Endometrium (tissue), 2 donors: Measurements from ENCODE around the gene TMEM165.

ENCODE experiments used
- FAIRE-seq: peaks from 2 replicates; lab custom pipeline; 2012; peaks lifted over from hg19 to GRCh38; lab: Jason Lieb, UNC
- donor health status: control.
- donor health status: control.

Gene TMEM165

DNA sequence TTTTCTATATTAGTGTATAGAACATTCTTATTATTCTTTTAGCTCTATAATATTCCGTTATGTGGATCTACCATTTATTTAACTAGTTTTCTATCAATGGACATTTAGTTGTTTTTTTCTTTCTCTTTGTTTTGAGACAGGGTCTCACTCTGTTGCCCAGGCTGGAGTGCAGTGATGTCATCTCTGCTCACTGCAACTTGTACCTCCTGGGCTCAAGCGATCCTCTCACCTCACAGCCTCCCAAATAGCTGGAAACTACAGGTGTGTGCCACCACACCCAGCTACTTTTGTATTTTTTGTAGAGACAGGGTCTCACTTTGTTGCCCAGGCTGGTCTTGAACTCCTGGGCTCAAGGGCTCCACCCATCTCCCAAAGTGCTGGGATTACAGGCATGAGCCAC is 10.8 kb downstream of the TMEM165 start:
- no peak for FAIRE-seq

DNA sequence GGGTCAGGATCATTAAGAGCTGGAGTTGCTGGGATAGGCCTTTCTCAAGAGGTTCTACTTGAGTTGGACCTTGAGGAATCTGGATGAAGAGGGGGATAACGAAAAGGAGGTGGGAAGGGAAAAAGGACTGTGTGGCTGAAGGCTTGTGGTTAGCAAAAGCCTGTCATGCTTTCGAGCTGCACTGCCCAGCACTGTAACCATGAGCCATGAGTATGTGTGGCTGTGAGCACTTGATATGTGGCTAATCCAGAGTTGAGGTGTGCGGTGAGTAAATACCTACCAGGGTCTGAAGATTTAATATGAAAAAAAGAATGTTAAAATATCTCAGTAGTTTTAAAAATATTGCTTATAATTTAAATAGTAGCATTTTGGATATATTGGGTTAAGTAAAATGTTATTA is 11.4 kb downstream of the TMEM165 start:
- FAIRE-seq = no peak

DNA sequence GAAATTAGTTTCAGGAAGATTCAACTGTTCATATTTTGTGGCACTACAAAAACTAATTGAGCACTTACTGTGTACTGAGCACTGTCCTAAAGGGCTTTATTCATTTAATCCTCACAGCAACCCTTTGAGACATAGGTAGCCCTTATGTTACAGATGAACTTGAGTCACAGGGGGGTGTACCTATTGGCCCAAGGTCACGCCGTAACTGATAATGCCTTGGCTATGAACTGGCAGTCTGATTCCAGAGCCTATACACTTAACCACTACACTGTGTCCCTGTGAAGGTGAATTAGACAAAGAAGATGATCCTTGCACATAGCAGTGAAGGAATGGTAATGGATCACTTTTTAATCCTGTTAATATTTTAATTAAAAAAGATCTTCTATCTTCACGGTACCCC is 12.0 kb downstream of the TMEM165 start:
- no peak for FAIRE-seq

DNA sequence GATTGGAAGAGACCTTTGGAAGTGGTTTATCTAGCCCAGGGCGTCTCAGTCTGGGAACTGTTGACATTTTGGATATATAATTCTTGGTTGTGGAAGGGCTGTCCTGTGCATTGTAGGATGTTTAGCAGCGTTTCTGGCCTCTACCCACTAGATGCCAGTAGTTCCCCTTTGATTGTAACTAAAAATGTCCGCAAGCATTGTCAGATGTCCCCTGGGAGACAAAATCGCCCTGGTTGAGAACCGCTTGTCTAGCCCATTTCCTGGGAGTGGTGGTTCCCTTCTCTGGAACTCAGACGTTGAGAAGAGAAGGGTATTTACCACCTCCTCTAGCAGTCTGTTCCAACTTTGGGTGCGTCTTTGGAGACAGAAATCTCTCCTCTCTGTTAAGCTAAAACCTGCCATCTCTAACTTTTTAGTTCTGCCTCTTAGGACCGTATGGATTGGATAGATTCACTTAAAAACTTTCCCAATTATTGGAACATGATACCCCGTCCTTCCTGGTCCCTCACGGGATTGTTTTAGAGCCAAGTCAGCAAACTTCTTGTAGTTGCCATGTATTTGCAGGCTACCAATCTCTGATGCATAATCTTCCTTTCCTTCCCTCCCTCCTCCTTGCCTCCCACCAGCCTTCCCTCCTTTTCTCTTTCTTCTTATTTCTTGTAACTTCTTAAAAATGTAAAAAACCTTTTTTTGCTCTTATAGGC is 13.9 kb downstream of the TMEM165 start:
- no peak for FAIRE-seq

DNA sequence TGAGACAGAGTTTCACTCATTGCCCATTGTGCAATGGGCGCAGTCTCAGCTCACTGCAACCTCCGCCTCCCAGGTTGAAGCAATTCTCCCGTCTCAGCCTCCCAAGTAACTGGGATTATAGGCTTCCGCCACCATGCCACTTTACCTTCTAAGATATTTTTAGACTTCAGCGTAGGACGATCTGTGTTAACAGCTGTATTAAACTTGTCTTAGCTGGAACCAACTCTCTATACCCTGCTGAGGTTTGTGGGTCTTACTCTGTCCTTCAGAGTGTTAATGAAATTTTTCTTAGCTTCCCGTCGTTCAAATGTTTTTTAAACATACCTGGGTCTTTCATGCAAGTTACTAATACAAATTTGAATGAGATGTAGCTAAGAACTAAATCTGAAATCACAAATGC is 14.7 kb downstream of the TMEM165 start:
- FAIRE-seq = no peak

DNA sequence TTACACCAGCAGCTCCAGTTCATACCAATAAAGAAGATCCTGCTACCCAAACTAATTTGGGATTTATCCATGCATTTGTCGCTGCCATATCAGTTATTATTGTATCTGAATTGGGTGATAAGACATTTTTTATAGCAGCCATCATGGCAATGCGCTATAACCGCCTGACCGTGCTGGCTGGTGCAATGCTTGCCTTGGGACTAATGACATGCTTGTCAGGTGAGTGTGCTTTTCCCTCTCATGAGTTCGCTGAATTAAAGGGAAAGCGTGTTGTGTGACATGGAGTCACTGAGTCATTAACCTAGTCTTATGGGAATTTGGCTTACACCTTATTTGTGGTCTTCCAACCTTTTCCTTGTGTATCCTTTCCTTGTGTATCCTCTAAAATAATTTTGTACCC is 15.9 kb downstream of the TMEM165 start:
- no peak for FAIRE-seq

DNA sequence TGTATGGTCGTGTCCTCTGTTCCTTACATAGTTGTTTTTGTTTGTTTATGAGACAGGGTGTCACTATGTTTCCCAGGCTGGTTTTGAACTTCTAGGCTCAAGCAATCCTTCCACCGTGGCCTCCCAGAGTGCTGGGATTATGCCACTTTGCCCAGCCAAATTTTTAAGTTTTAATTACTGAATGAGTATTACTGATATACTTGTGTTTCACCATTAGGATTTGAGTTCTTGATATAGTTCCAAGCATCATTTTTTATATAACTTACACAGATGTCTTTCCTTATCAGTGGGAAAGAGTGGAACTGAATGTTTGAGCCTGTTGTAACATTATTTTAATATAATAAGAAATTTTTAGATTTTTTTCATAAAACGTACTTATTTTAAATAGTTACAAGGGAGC is 20.4 kb downstream of the TMEM165 start:
- FAIRE-seq = no peak

DNA sequence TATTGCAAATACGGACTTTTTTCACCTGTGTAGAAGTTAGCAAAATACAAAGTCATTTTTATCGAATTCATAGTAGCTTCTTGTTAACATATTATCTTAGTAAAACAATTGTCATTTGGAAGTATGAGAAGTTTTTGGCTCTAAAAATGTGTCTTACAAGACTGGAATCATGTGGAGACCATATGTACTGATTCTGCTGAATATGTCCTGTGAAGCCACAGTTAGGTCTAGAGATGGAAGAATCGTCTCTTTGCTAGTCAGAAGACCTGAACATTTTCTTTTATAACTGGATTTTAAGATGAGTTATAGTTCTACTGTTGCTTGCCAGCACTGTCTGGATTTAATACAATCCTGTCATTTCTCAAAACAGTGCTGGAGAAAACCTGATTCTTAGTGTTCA is 29.0 kb downstream of the TMEM165 start:
- FAIRE-seq = peak; percentile 91

DNA sequence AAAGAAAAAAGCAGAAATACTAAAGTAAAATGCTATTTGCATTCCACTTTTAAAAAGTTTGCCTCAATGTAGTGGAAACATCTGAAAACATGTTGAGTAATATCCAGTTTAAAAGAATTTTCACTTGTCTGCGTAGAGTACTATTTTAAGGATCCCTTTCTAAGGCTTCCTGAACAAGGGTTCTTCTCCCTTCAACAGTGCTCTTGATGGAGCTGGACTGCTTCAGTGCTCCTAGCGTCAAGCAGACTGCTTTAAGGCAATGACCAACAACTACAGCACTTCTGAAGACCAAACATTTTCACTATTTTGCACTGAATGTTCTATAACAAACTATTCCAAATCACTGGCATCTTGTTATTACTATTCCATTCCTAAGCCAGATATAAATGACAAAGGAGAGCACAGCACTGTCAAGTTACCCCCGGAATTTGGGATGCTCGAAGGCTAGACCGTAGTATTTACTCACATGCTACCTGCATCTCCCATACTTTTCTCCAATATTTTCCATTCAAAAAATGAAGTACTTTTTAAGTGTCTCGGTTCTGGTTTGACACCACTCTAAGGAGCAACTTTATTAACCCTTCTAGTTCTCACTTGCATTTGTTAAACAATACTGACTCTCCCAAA is 36.1 kb downstream of the TMEM165 start:
- FAIRE-seq = no peak

DNA sequence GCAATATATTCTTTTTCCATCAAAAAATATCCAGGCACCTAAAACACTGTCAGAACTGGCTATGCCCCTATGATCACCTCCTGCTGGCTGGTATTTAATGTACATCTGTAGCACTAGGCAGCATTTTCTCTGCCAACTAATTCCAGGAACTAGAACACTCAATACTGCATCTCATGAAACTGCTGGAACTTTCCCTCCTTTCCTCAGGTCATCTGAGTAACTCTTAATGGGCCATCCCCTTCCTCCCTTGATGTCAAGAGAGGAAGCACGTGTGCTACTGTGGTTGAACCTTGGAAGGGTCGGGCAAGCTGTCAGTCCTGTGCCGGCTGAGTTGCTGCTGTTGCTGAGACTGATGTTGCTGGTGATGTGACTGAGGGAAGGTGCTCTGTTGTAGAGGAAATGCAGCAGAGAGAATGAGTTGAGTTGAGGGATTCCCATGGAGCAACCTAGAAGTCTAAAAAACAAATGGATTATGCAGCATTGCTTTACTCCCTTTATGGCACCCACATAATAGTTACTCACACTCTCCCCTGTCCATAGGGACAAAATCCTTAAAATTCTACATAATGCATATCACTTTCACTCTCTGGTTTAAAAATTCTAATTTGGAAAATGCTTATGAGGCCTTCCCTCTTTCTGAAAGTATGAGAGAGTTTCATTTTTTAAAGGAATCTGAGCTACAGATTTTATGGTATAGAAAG is 39.5 kb downstream of the TMEM165 start:
- no peak for FAIRE-seq

DNA sequence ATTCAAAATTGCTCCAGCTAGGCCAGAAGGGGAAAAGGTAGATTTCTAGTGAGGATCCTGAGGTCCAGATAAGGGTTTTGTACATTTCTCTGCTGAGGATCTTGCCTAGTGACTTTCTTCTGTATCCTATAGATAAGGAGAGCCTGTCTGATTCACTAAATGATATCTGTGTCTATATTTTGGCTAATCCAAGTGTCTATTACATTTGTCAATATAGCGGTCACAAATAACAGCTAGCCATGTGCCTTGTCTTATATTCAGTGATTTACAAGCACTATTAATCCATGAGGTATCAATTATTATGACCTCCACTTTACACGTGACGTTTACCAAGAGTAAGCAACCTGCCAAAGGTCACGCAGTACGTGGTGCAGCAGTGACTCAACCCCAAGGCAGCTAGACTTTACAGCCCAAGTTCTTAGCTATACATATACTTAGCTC is 41.6 kb downstream of the TMEM165 start:
- no peak for FAIRE-seq

DNA sequence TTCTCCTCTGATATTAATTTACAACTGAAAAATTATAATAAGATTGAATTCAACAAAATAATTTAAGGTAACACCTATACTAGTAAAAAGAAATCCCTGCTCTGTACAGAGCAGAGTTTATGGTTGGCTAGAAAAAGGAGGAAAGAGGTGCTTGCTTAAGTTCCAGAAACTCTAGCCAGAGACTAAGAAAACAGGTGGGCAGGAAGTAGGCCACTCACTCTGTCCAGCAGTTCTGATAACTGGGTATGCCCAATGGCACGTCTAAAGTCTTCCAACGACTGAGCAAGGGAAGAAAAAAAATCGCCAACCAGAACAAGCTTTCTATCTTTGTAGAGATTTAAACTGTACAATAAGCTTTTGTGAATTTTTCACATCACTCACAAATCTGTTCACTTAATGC is 42.1 kb downstream of the TMEM165 start:
- FAIRE-seq = no peak

DNA sequence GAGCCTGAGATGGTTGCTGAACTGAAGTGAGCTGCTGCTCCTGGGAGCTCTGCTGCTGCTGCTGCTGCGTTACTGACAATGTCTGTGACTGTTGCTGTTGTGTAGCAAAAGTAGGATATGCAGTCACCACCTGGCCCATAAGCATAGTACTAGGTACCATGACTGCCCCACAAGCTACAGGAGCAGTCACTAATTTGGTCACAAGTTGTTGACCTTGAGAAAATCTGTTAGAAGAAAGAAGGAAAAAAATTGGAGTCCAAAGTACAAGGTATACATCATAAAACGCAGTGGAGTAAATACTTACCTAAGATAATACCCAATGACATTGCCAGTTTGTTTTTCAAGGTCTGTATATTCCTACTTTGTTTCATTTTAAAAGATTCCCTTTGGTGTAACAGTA is 42.6 kb downstream of the TMEM165 start:
- FAIRE-seq = no peak

DNA sequence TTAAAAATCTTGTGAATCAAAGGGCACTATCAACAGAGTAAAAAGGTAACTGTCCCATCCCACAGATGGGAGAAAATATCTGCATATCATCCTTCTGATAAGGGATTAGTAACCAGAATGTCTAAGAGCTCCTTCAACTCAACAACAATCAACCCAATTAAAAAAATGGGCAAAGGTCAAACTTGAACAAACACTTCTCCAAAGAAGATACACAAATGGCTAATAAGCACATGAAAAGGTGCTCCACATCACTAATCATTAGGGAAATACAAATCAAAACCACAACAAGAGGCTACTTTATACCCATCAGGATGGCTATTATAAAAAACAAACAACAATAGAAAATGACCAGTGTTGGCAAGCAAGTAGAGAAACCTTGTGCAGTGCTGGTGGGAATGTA is 43.3 kb downstream of the TMEM165 start:
- no peak for FAIRE-seq

DNA sequence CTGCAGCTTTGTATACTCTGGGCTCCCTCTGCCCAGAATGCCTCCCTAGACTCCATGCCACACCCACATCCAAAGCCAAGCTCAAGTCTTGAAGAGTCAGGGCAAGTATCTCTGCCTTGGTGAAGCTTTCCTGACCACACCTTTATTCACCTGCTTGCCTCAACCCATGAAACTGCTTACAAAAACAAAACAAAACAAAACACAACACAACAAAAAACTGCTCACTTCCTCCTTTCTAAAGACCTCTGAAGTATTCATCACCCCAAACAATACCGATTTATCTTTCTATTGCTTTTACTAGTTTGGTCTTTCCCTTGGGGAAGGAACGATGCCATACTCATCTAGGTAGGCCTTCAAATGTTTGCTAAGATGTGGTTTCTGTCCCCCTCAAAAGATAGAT is 45.0 kb downstream of the TMEM165 start:
- FAIRE-seq = no peak

DNA sequence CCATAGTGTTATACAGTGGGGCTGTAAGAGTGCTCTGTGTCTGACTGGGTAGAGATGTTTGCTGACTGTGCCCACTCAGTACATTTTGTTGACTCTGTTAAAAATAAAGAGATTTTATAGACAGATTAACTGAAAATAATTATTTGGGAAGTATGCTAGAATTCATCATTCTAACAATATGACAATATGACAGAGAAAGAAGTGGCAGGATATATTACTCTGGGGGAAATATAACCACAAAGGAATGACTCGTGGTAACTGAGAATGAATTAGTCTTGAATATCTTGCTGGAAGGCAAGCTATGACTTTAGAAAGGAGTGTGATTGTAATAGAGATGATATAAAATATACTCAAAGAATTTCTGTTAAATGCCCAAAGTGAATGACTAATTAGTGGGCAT is 46.8 kb downstream of the TMEM165 start:
- no peak for FAIRE-seq

DNA sequence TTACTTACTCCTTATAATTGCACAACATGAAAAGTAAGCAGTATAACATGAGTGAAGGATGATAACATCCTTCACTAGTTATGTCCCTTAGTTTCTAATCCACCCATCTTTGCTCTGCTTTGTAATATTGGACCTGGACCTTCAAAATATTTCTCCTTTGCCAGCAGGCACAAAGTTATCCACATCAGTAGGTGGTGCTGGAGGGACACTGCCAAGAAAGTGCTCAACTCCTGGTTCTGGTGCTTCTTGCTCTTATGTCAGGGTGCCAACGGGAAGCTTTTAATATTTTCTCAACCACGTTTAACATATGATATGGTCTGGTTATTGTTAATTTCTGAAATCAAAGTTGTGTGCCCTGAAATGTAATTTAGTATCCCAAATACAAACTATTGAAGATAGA is 49.1 kb downstream of the TMEM165 start:
- no peak for FAIRE-seq

DNA sequence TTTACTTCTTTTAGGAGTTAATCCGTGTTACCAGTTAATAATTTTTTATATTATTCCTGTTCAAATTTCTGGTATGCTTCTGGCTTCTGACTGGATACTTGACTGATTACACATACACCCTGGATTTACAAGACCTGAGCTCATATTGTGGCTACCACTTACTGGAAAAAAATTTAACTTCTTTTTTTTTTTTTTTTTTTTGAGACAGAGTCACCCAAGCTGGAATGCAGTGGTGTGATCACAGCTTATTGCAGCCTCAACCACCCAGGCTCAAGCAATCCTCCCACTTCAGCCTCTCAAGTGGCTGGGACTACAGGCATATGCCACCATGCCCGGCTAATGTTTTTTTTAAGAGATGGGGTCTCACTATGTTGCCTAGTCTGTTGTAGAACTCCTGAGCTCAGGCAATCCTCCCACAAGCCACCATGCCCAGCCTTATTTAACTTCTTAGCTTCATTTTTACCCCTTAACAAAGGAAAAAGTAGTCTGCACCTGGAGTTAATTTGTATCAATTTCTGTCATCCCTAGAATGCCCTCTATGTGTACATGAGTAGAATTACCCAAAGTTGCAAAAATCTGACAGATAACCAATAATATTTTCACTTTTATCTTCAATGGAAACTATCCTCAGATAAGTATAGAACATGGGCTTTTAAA is 50.3 kb downstream of the TMEM165 start:
- no peak for FAIRE-seq

DNA sequence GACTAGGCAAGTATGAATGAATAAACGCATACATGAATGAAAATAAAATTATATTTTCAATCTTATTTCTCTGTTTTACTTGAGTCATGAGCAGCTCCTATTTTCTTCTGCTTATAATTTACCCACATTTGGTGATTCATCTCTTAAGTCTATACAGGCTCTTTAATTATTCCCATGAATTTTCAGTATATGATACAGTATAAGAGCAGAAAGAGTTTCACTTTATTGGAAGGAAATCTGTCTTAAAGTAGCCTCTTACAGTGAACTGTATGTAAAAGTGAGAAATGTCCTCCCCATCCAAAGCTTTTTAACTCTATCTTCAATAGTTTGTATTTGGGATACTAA is 50.8 kb downstream of the TMEM165 start:
- FAIRE-seq = no peak

DNA sequence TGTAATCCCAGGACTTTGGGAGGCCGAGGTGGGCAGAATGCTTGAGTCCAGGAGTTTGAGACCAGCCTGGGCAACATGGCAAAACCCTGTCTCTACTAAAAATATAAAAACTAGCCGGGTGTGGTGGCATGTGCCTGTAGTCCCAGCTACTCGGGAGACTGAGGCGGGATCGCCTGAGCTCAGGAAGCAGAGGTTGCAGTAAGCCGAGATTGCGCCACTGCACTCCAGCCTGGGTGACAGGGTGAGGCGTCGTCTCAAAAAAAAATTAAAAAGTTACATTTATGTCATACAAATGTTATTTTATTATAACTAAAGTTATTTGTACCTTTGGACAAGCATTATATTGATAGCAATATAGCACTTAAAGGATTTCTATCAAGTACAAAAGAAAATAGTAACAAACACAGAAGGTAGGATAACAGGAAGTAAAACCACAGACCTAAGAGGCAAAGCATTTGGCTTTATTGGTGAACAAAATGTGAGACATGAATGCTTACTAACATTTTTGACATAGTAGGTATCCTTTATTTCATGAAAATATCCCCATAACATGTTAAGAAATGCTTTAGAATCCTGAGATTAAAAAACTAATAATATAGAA is 51.5 kb downstream of the TMEM165 start:
- FAIRE-seq = no peak

DNA sequence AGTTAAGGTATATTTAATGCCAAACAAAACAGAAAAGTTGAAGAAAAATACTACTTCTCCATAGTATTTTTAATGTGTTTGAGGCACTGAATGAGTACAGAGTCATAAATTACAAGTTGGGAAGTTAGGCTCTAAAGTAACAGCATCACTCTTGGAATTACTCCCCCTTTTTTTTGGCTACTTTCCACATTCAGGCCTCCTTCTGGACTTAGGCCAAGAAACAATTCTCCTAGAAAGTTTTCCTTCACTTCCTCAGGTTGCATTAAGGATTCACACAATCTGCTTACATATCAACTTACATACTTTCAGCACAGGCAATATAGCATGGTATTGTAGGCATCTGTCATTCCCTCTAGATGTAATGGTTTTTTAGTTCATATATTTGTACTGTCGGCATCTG is 52.1 kb downstream of the TMEM165 start:
- no peak for FAIRE-seq

DNA sequence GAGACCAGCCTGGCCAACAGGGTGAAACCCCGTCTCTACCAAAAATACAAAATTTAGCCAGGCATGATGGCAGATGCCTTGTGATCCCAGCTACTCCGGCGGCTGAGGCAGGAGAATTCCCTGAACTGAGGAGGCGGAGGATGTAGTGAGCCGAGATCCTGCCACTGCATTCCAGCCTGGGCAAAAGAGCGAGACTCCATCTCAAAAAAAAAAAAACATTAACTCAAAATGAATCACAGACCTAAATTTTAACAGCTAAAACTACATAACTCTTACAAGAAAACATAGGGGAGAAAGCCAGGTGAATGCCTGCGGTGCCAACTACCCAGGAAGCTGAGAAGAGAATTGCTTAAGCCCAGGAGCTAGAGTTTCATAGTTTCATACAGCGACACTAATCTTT is 54.8 kb downstream of the TMEM165 start:
- no peak for FAIRE-seq

DNA sequence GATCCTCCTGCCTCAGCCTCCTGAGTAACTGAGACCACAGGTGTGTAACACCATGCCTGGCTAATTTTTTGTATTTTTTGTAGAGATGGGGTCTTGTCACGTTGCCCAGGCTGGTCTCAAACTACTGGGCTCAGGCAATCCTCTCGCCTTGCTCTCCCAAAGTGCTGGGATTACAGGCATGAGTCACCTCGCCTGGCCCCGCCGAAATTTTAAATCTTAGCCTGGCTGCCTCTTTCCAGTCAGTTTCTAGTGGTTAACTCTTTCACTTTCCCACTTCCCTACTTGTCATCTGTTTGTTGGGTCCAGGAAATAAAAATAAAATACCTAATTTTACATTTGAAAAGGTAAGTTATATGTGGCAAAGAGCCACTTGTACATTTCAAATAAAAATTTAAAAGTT is 62.4 kb downstream of the TMEM165 start:
- FAIRE-seq = no peak
